Thyroid gland (tissue), 4 donors: ENCODE data around the gene FOXM1. TPM values are rescaled to one million over a fixed set of nuclear protein-coding genes. Genes with fewer than 3 reads are reported as not detected.

Experiments
- DNase-seq, 2 donors: peaks; one replicate each; pipeline ENCODE4 v3.0.0-alpha.2; 2019
- H3K27ac ChIP-seq, 3 donors: fragments of 200-600 bp; sonication (generic); 1 replicate in 2 of 3; 2 replicates in 1 of 3; pipeline ENCODE4 v1.5.1; 2016 to 2019; ENCODE audit warnings: mild to moderate bottlenecking in 1 of 3, moderate library complexity in 1 of 3
- H3K27me3 ChIP-seq: fragments of 200-600 bp; sonication (generic); one replicate; pipeline ENCODE4 v1.5.1; 2019
- H3K36me3 ChIP-seq, 2 donors: fragments of 200-600 bp; sonication (generic); one replicate each; pipeline ENCODE4 v1.5.1; 2016 to 2019
- H3K4me1 ChIP-seq, 2 donors: fragments of 200-600 bp; sonication (generic); one replicate each; pipeline ENCODE4 v1.5.1; 2017 to 2019
- H3K4me3 ChIP-seq, 3 donors: fragments of 200-600 bp; sonication (generic); replicated peaks in 1 of 3; 1 replicate in 2 of 3; 2 replicates in 1 of 3; pipeline ENCODE4 v1.5.1; 2016; ENCODE audit warnings: mild to moderate bottlenecking in 1 of 3
- H3K9me3 ChIP-seq: fragments of 200-600 bp; sonication (generic); one replicate; pipeline ENCODE4 v1.5.1; 2017
- POLR2A ChIP-seq, 2 donors: fragments of 450-650 bp; IDR thresholded peaks; one replicate each; pipeline ENCODE4 v1.6.1; 2017; ENCODE audit warnings: antibody characterized with exemption in 2 of 2, mild to moderate bottlenecking in 2 of 2, moderate library complexity in 1 of 2
- WGBS, 2 donors: methylation state at CpG; one replicate each; pipeline ENCODE4 v1.1.5; 2017; 5-methylcytosine and 5-hydroxymethylcytosine counted together
- intact Hi-C: fragments of 100-400 bp; cut with DNase I; formaldehyde crosslinking; loops from one replicate; pipeline ENCODE4 v1.15.1; 2023
- total RNA-seq, 4 donors: library from RNA; depleted of rRNA; stranded (reverse); fragments of >200 nt; gene quantifications; one replicate each; pipeline ENCODE4 v1.2.3, GENCODE V29; 2016
- TF ChIP-seq, protein P1 (sequence below), 6 experiments: fragments of 200-600 bp in 3 of 6; fragments of 450-650 bp in 3 of 6; sonication (generic) in 3 of 6; IDR thresholded peaks; one replicate each; pipeline ENCODE4 v1.5.1; 2016 to 2019; ENCODE audit warnings: antibody characterized with exemption in 6 of 6, mild to moderate bottlenecking in 2 of 6, inconsistent platforms in 1 of 6, moderate library complexity in 1 of 6

FOXM1 gene, protein sequence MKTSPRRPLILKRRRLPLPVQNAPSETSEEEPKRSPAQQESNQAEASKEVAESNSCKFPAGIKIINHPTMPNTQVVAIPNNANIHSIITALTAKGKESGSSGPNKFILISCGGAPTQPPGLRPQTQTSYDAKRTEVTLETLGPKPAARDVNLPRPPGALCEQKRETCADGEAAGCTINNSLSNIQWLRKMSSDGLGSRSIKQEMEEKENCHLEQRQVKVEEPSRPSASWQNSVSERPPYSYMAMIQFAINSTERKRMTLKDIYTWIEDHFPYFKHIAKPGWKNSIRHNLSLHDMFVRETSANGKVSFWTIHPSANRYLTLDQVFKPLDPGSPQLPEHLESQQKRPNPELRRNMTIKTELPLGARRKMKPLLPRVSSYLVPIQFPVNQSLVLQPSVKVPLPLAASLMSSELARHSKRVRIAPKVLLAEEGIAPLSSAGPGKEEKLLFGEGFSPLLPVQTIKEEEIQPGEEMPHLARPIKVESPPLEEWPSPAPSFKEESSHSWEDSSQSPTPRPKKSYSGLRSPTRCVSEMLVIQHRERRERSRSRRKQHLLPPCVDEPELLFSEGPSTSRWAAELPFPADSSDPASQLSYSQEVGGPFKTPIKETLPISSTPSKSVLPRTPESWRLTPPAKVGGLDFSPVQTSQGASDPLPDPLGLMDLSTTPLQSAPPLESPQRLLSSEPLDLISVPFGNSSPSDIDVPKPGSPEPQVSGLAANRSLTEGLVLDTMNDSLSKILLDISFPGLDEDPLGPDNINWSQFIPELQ
- total RNA-seq = under 1 TPM in 3 of 4 donors, not detected in 1; 0.54 to 0.67 (median 0.58) TPM

DNA sequence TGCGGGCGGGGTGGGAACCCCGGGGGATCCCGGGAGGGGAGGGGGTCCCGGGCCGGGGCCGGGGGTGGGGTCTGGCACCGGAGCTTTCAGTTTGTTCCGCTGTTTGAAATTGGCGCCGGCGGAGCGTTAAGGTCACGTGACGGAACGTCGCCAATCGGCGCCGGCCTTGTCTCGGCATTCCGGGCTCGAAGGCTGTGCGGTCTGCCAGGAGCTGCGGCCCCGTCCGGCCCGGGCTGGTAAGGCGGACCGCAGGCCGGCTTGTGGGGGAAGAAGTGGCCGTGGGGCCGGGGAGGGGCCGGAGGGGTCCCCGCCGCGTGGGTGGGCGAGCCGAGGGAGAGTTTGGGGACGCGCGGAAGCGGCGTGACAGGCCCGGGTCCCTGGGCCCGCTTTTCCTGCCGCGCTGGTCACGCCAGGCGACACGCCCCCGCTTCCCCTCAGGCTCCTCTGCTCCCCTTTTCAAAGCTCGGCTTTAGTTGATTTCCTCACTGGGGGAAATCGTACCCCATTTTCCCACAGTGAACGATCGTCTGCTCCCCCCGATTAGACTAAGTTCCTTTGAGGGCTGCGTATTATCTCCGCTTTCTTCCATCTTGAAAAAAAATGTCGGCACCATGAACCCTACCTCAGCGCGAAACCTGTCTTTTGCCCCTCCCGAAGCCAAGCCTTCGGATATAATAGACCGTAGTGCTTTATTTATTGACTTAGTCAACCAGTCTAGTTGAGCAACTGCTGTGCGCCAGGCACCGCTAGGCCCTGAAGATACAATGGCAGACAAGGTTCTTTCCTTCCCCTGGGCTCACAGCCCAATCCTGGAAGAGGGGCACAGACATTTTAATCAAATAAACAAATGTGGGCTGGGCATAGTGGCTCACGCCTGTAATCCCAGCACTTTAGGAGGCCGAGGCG is at the start of gene FOXM1, which contains the start of gene RHNO1:
TSS of gene FOXM1 (minus strand) at position 128 of the 906 bp plus-strand sequence. CDS start 2,696 bp downstream, outside the sequence.
TSS of gene RHNO1 (plus strand) at position 177 of the 906 bp plus-strand sequence. CDS start 8,144 bp downstream, outside the sequence.
- 1 to 2% methylated on average over 36 to 38 of the region's 70 CpGs for WGBS, 2 donors
- Histone ChIP-seq H3K4me3 (peak within 1 kb of the TSS; percentile 82 to 90 (median 88)), H3K9me3 (no peaks in the 10 kb centered on the region), H3K36me3 (no peaks in the 10 kb centered on the region), H3K4me1 (peaks cover 14 to 22% of the 10 kb centered on the region in 2 donors), H3K27ac (peak within 1 kb of the TSS; percentile 48 to 91 (median 85)), H3K27me3 (no peaks in the 10 kb centered on the region)
- peak; percentile 88 to 93 for DNase-seq
- TF ChIP-seq POLR2A (IDR thresholded peaks at IDR 0.05) = peak in 1 of 2 donors; percentile 74
- TF ChIP-seq, protein P1, sequence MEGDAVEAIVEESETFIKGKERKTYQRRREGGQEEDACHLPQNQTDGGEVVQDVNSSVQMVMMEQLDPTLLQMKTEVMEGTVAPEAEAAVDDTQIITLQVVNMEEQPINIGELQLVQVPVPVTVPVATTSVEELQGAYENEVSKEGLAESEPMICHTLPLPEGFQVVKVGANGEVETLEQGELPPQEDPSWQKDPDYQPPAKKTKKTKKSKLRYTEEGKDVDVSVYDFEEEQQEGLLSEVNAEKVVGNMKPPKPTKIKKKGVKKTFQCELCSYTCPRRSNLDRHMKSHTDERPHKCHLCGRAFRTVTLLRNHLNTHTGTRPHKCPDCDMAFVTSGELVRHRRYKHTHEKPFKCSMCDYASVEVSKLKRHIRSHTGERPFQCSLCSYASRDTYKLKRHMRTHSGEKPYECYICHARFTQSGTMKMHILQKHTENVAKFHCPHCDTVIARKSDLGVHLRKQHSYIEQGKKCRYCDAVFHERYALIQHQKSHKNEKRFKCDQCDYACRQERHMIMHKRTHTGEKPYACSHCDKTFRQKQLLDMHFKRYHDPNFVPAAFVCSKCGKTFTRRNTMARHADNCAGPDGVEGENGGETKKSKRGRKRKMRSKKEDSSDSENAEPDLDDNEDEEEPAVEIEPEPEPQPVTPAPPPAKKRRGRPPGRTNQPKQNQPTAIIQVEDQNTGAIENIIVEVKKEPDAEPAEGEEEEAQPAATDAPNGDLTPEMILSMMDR (IDR thresholded peaks at IDR 0.05) = peak in 1 of 6 experiments; percentile 27
- intact Hi-C loops = no loop called here

DNA sequence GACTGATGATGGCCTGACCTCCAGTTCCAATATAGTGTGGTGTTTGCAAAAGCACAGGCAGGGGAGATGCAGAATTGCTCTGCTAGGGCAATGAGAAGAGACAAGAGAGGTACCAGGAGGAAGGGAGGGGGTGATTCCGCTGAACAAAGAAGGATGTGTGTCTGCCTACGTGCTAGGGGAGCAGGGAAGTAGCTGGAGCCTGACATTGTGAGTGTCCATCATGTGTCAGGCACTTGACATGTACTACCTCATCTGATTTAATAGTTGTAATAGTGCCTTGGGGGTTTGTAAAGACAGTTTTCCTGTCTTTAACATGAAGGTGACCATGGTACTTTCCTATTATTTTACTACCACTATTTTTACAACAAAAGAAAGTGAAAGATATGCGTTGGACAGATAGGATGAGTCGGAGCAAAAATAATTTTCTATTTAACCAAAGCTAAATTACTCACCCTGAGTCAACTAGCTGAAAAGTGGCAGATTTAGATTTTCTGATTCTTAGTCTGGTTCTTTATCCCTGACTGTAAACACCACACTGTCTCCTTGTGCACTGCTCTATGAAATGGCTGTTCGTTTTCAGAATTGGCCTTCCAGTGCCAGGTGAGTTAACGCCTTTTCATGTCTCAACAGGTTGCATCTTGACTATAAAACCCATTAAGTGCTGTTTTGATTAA is 48.5 kb upstream of the FOXM1 start:
- no peak for DNase-seq
- H3K27me3 ChIP-seq = no peaks in the 10 kb centered on the region
- H3K4me3 ChIP-seq = no peak overlapping the region
- peaks cover 3 to 12% of the 10 kb centered on the region in 2 donors for H3K36me3 ChIP-seq
- H3K27ac ChIP-seq = no peak overlapping the region
- peaks cover 0 to 12% of the 10 kb centered on the region in 2 donors for H3K4me1 ChIP-seq
- H3K9me3 ChIP-seq = no peaks in the 10 kb centered on the region
- WGBS, 2 donors = 90 to 91% methylated on average over 6 of the region's 6 CpGs
- intact Hi-C loops = no loop called here
- no peak for TF ChIP-seq POLR2A (IDR thresholded peaks at IDR 0.05)
- TF ChIP-seq, protein P1 (IDR thresholded peaks at IDR 0.05) = no peak

DNA sequence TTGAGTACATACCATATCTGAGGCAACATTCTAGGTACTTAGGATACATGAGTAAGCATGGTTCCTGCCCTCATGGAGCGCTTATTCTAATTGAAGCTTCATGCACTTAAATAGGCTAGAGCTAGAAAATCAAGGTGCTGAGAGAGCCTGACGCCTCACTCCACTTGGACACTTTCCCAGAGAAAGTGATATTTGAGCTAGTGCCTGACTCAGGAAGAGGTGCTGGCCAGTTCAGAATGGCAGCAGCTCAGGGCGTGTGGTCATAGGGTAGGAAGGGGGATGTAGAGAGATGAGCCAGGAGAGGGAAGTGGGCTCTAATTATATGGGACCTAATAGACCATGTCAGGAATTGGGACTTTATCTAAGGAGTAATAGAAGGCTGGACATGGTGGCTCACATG is 47.0 kb upstream of the FOXM1 start:
- intact Hi-C loops = no loop called here
- H3K9me3 ChIP-seq = no peaks in the 10 kb centered on the region
- H3K4me3 ChIP-seq = no peak overlapping the region
- H3K27me3 ChIP-seq = no peaks in the 10 kb centered on the region
- WGBS, 2 donors = 86 to 92% methylated on average over 3 of the region's 3 CpGs
- peaks cover 3 to 12% of the 10 kb centered on the region in 2 donors for H3K36me3 ChIP-seq
- TF ChIP-seq, protein P1 (IDR thresholded peaks at IDR 0.05) = no peak
- TF ChIP-seq POLR2A (IDR thresholded peaks at IDR 0.05) = no peak
- no peak overlapping the region for H3K27ac ChIP-seq
- H3K4me1 ChIP-seq = peaks cover 0 to 12% of the 10 kb centered on the region in 2 donors
- DNase-seq = no peak

DNA sequence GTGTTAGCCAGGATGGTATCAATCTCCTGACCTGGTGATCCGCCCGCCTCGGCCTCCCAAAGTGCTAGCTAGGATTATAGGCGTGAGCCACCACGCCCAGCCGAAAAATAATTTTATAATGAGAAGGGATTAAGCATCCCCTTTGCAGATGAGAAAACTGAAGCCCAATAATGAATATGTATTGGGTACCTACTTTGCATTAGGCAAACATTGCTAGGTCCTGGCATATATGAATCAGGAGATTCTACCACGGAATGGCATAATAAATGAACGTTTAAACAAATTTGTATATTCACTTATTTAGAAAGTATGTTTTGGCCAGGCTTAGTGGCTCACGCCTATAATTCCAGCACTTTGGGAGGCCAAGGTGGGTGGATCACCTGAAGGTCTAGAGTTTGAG is 46.1 kb upstream of the FOXM1 start:
- Histone ChIP-seq H3K9me3 (no peaks in the 10 kb centered on the region), H3K4me3 (no peak overlapping the region), H3K27ac (no peak overlapping the region), H3K36me3 (peaks cover 3 to 12% of the 10 kb centered on the region in 2 donors), H3K4me1 (peaks cover 0 to 12% of the 10 kb centered on the region in 2 donors), H3K27me3 (no peaks in the 10 kb centered on the region)
- TF ChIP-seq, protein P1 (IDR thresholded peaks at IDR 0.05) = no peak
- TF ChIP-seq POLR2A (IDR thresholded peaks at IDR 0.05) = no peak
- 97 to 99% methylated on average over 9 of the region's 9 CpGs for WGBS, 2 donors
- no peak for DNase-seq
- intact Hi-C loops = no loop called here
